GM12878 (cell line): ENCODE measurements around the gene FXYD3. TPM values are rescaled to one million over a fixed set of nuclear protein-coding genes. Genes with fewer than 3 reads are reported as not detected.

Source experiments
- ATAC-seq: fragments of 200-7000 bp; cut with Tn5 transposase; 3 replicates; pipeline ENCODE4 v1.9.1; 2020; ENCODE audit warnings: mild to moderate bottlenecking, moderate library complexity
- Bru-seq: library from RNA; stranded (reverse); fragments of 400-500 nt; gene quantifications from one replicate; lab custom pipeline; 2021; lab: Mats Ljungman, UMichigan
- BruChase-seq, 2 experiments: library from RNA; stranded (reverse); fragments of 400-500 nt; gene quantifications; one replicate each; lab custom pipeline; 2021; lab: Mats Ljungman, UMichigan
- BruUV-seq: library from RNA; stranded (reverse); fragments of 400-500 nt; replicated peaks from 2 replicates; lab custom pipeline; 2021; lab: Mats Ljungman, UMichigan
- CTCF ChIA-PET: fragments of 300-600 bp; sonication (Branson Sonifier 250); formaldehyde crosslinking; extraction: SDS; loops from one replicate; lab custom pipeline; 2021; ENCODE audit warnings: inconsistent platforms; lab: Yijun Ruan, JAX
- POLR2A ChIA-PET: fragments of 350-600 bp; formaldehyde crosslinking; extraction: SDS; loops from one replicate; lab custom pipeline; 2021; ENCODE audit warnings: inconsistent platforms; lab: Charles Lee
- RAD21 ChIA-PET: fragments of 300-600 bp; sonication (Branson Sonifier 250); formaldehyde crosslinking; loops from one replicate; lab custom pipeline; 2023; ENCODE audit warnings: antibody characterized with exemption; ENCODE audit not compliant: unreplicated experiment; lab: Charles Lee
- SMC1A ChIA-PET: fragments of 300-600 bp; sonication (Branson Sonifier 250); formaldehyde crosslinking; loops from one replicate; lab custom pipeline; 2023; ENCODE audit not compliant: unreplicated experiment, uncharacterized antibody; lab: Charles Lee
- DNase-seq: peaks from one replicate; pipeline ENCODE4 v3.0.0-alpha.2; 2011; ENCODE audit warnings: low read depth, low spot score
- FAIRE-seq: peaks from 3 replicates; lab custom pipeline; 2011; peaks lifted over from hg19 to GRCh38; lab: Jason Lieb, UNC
- H2AFZ ChIP-seq: 2 replicates; pipeline ENCODE4 v1.6.0; 2011; ENCODE audit warnings: low read depth, low read length, control low read depth; ENCODE audit not compliant: control insufficient read depth
- H3K27ac ChIP-seq: 2 replicates; pipeline ENCODE4 v1.5.1; 2011; ENCODE audit warnings: control low read depth; ENCODE audit not compliant: control insufficient read depth, insufficient read depth
- H3K27me3 ChIP-seq, 2 experiments: replicated peaks in 1 of 2; 2 replicates each; pipeline versions ENCODE4 v1.6.0 to v1.6.1; 2011; ENCODE audit warnings: low read length in 1 of 2; ENCODE audit not compliant: control insufficient read depth in 2 of 2, insufficient read depth in 2 of 2
- H3K36me3 ChIP-seq, 2 experiments: 2 replicates each; pipeline ENCODE4 v1.5.1; 2011; ENCODE audit warnings: low read length in 1 of 2; ENCODE audit not compliant: control insufficient read depth in 2 of 2, insufficient read depth in 2 of 2
- H3K4me1 ChIP-seq: 2 replicates; pipeline ENCODE4 v1.6.1; 2011; ENCODE audit warnings: mild to moderate bottlenecking, low read length, moderate library complexity, mixed read lengths; ENCODE audit not compliant: control insufficient read depth, insufficient read depth
- H3K4me2 ChIP-seq: 2 replicates; pipeline ENCODE4 v1.6.0; 2011; ENCODE audit warnings: control low read depth; ENCODE audit not compliant: control insufficient read depth, insufficient read depth
- H3K4me3 ChIP-seq: fragments of 200-600 bp; sonication (generic); 2 replicates; pipeline ENCODE4 v1.5.1; 2016
- H3K79me2 ChIP-seq: 2 replicates; pipeline ENCODE4 v1.6.0; 2011; ENCODE audit warnings: low read length; ENCODE audit not compliant: control insufficient read depth, insufficient read depth
- H3K9ac ChIP-seq: 2 replicates; pipeline ENCODE4 v1.8.0; 2011; ENCODE audit warnings: low read length, control low read depth, mixed read lengths; ENCODE audit not compliant: control insufficient read depth, insufficient read depth
- H3K9me3 ChIP-seq: replicated peaks from 3 replicates; pipeline ENCODE4 v1.5.1; 2011; ENCODE audit warnings: mild to moderate bottlenecking, low read length; ENCODE audit not compliant: control insufficient read depth, insufficient read depth
- H4K20me1 ChIP-seq: 2 replicates; pipeline ENCODE4 v1.6.0; 2011; ENCODE audit not compliant: control insufficient read depth, insufficient read depth
- GABPA ChIP-seq: IDR thresholded peaks from 2 replicates; pipeline ENCODE4 v1.6.1; 2014; ENCODE audit warnings: antibody characterized with exemption, low read depth, mild to moderate bottlenecking, inconsistent platforms
- JUND ChIP-seq: IDR thresholded peaks from 2 replicates; pipeline ENCODE4 v1.6.1; 2012; ENCODE audit warnings: low read depth, mild to moderate bottlenecking, low read length, improper control_type of control experiment, moderate library complexity
- RAD21 ChIP-seq: IDR thresholded peaks from 2 replicates; pipeline ENCODE4 v1.6.1; 2011; ENCODE audit warnings: mild to moderate bottlenecking, low read depth, low read length, moderate library complexity; ENCODE audit not compliant: insufficient read depth
- SMC3 ChIP-seq: IDR thresholded peaks from 2 replicates; pipeline ENCODE4 v1.6.1; 2011; ENCODE audit warnings: low read length, improper control_type of control experiment, borderline replicate concordance
- TCF12 ChIP-seq: IDR thresholded peaks from 2 replicates; pipeline ENCODE4 v1.6.1; 2011; ENCODE audit warnings: low read depth, mild to moderate bottlenecking, low read length
- ZBED1 ChIP-seq: IDR thresholded peaks from 2 replicates; pipeline ENCODE4 v1.6.1; 2016; ENCODE audit warnings: borderline replicate concordance
- ZNF24 ChIP-seq: fragments of 450-650 bp; IDR thresholded peaks from 2 replicates; pipeline ENCODE4 v1.6.1; 2017; ENCODE audit warnings: antibody characterized with exemption, mild to moderate bottlenecking
- WGBS: methylation state at CpG from one replicate; pipeline ENCODE4 v1.1.6; 2016; ENCODE audit warnings: low lambda C conversion rate; ENCODE audit not compliant: insufficient replicate concordance, insufficient coverage; ENCODE audit errors: missing lambda C conversion rate; 5-methylcytosine and 5-hydroxymethylcytosine counted together
- in situ Hi-C: fragments of 300-500 bp; cut with MboI; formaldehyde crosslinking; loops from 9 replicates; pipeline ENCODE4 v1.14.3; 2018; ENCODE audit warnings: mixed read lengths
- intact Hi-C: fragments of 100-400 bp; cut with micrococcal nuclease; formaldehyde crosslinking; loops from one replicate; pipeline ENCODE4 v1.14.2; 2022; ENCODE audit not compliant: unreplicated experiment
- long read RNA-seq, 2 experiments: library from polyadenylated mRNA; unstranded; transcript quantifications; one replicate each; pipeline ENCODE4 v2.0.0, GENCODE V29; 2019 to 2020
- polyA minus RNA-seq, 3 experiments: library from RNA; depleted of rRNA, polyadenylated mRNA; stranded (reverse); fragments of >200 nt; gene quantifications; 2 replicates each; pipeline ENCODE4 v1.2.3, GENCODE V29; 2011
- polyA plus RNA-seq, 11 experiments: library from polyadenylated mRNA; depleted of rRNA in 4 of 11; unstranded in 6 of 11; stranded (reverse) in 5 of 11; fragments of >200 nt; fragmentation: Nextera tagmentation in 4 of 11; fragmentation: Illumina TruSeq in 1 of 11; extraction: Ambion mirVana in 4 of 11; extraction: Trizol in 1 of 11; gene quantifications; 1 replicate in 1 of 11; 2 replicates in 10 of 11; pipeline versions ENCODE4 v1.2.1 to v1.2.3, GENCODE V29; 2011 to 2016; ENCODE audit warnings: inconsistent platforms in 2 of 11, missing spikeins in 2 of 11, low read depth in 1 of 11
- total RNA-seq, 4 experiments: library from RNA; depleted of rRNA in 3 of 4; stranded (reverse); fragments of >200 nt in 3 of 4; fragmentation: Illumina TruSeq in 1 of 4; extraction: Trizol in 1 of 4; gene quantifications; 2 replicates each; pipeline versions ENCODE4 v1.2.1 to v1.2.3, GENCODE V29; 2013 to 2021
- TF ChIP-seq, protein P1 (sequence below): fragments of 450-650 bp; IDR thresholded peaks from 2 replicates; pipeline ENCODE4 v1.6.1; 2017; ENCODE audit warnings: mild to moderate bottlenecking, moderate library complexity

The FXYD3 gene
- not detected in 2 replicates for total RNA-seq (2013; cell fraction: nucleolus; rRNA removed)
- not detected in 2 replicates for total RNA-seq (2014; rRNA removed)
- total RNA-seq (2014; rRNA removed; fragmentation: Illumina TruSeq; extraction: Trizol), result not detected in 2 replicates
- 0.44 and 0.80 TPM in 2 replicates for total RNA-seq (2021)
- polyA plus RNA-seq (2011; ENCODE audit: low read depth), result not detected
- not detected in 2 replicates for polyA plus RNA-seq (2011; rRNA removed)
- polyA plus RNA-seq (2011; cell fraction: cytosol; rRNA removed), result not detected in 2 replicates
- not detected in 2 replicates for polyA plus RNA-seq (2011; cell fraction: nucleus; rRNA removed)
- polyA plus RNA-seq (2012), result not detected in 2 replicates
- polyA plus RNA-seq (2014; fragmentation: Illumina TruSeq; extraction: Trizol), result not detected in 2 replicates
- under 1 TPM in 1 of 2 experiments, not detected in 1; 0.09 TPM for polyA plus RNA-seq (2014; fragmentation: Nextera tagmentation; extraction: Ambion mirVana)
- not detected in 2 replicates for polyA plus RNA-seq (2014; rRNA removed)
- not detected for polyA plus RNA-seq (2016; fragmentation: Nextera tagmentation; extraction: Ambion mirVana)
- polyA minus RNA-seq (2011; rRNA and poly(A)+ RNA removed), result not detected in 2 replicates
- not detected in 2 replicates for polyA minus RNA-seq (2011; cell fraction: cytosol; rRNA and poly(A)+ RNA removed)
- not detected in 2 replicates for polyA minus RNA-seq (2011; cell fraction: nucleus; rRNA and poly(A)+ RNA removed)
- Bru-seq, nascent RNA, result percentile 16 among the genes with signal in this experiment
- BruChase-seq, experiment 1, labeled RNA remaining after a 6-hour chase, result not detected
- BruChase-seq, experiment 2, labeled RNA remaining after a 2-hour chase, result percentile 21 among the genes with signal in this experiment
- long read RNA-seq, experiment 1, result 0 reads
- long read RNA-seq, experiment 2, result 0 reads

- POLR2A ChIA-PET, result interaction anchor here (0.5 kb wide), 1 partner anchor 170 kb away, joined by 5 read pairs; no protein-coding TSS in a partner anchor
- FAIRE-seq, result no peak
- in situ Hi-C loops, result no loop called here
Observed at GRCh38 chr19:35115177-35115951, at the start of gene FXYD3. FXYD3 (plus strand) TSS chr19:35115823; CDS start chr19:35119377, 3,554 bp downstream.

More at GRCh38 chr19:35115177-35115951, at the start of gene FXYD3:
- Histone ChIP-seq H3K27ac (no peak within 1 kb of the TSS), H3K27me3 (no peaks in the 10 kb centered on the region), H3K4me3 (no peak within 1 kb of the TSS), H3K36me3 (no peaks in the 10 kb centered on the region), H3K79me2 (no peaks in the 10 kb centered on the region), H3K4me1 (peaks cover 1% of the 10 kb centered on the region), H3K9ac (no peak within 1 kb of the TSS), H3K9me3 (no peaks in the 10 kb centered on the region), H3K4me2 (peak within 1 kb of the TSS; percentile 48; the same call in 1 of the 2 replicates), H4K20me1 (no peaks in the 10 kb centered on the region), H2AFZ (peak within 1 kb of the TSS; percentile 72)
- BruUV-seq, result no TSS peak
- ATAC-seq (no peak), DNase-seq (no peak)
- 43% methylated on average over 13 of the region's 14 CpGs for whole genome bisulfite sequencing
- intact Hi-C loops, result no loop called here
- TF ChIP-seq, protein P1, sequence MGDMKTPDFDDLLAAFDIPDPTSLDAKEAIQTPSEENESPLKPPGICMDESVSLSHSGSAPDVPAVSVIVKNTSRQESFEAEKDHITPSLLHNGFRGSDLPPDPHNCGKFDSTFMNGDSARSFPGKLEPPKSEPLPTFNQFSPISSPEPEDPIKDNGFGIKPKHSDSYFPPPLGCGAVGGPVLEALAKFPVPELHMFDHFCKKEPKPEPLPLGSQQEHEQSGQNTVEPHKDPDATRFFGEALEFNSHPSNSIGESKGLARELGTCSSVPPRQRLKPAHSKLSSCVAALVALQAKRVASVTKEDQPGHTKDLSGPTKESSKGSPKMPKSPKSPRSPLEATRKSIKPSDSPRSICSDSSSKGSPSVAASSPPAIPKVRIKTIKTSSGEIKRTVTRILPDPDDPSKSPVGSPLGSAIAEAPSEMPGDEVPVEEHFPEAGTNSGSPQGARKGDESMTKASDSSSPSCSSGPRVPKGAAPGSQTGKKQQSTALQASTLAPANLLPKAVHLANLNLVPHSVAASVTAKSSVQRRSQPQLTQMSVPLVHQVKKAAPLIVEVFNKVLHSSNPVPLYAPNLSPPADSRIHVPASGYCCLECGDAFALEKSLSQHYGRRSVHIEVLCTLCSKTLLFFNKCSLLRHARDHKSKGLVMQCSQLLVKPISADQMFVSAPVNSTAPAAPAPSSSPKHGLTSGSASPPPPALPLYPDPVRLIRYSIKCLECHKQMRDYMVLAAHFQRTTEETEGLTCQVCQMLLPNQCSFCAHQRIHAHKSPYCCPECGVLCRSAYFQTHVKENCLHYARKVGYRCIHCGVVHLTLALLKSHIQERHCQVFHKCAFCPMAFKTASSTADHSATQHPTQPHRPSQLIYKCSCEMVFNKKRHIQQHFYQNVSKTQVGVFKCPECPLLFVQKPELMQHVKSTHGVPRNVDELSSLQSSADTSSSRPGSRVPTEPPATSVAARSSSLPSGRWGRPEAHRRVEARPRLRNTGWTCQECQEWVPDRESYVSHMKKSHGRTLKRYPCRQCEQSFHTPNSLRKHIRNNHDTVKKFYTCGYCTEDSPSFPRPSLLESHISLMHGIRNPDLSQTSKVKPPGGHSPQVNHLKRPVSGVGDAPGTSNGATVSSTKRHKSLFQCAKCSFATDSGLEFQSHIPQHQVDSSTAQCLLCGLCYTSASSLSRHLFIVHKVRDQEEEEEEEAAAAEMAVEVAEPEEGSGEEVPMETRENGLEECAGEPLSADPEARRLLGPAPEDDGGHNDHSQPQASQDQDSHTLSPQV, result no peak
- TF ChIP-seq GABPA, result no peak
- no peak for TF ChIP-seq RAD21
- no peak for TF ChIP-seq TCF12
- TF ChIP-seq SMC3, result no peak
- TF ChIP-seq ZBED1, result no peak
- no peak for TF ChIP-seq JUND
- no peak for TF ChIP-seq ZNF24
- ChIA-PET CTCF (interaction anchor here (0.8 to 6.4 kb wide), 12 partner anchors 7 to 134 kb away, joined by 3 to 75 read pairs (median 4); partner anchors contain the start of genes FXYD7 and LGI4), SMC1A (interaction anchor here (1.0 to 3.6 kb wide), 4 partner anchors 20 to 26 kb away, joined by 8 to 10 read pairs (median 9); partner anchors contain the start of gene LGI4), RAD21 (interaction anchor here (1.0 to 1.6 kb wide), 3 partner anchors 20 to 49 kb away, joined by 3 to 8 read pairs (median 3); no protein-coding TSS in a partner anchor)
